Activated T-cell treated with anti-CD3 and anti-CD28 coated beads, Interleukin-2, amount 50 U/mL, for 24 hours (primary cell): ENCODE results near the gene NCKAP5L.
A peak's percentile ranks its signal among the peaks of the same experiment; 100 is the strongest.
"Not testable (repeated sequence)": the region's sequence is repeated elsewhere in the genome, so short reads cannot be mapped to it uniquely, and the experiment has no call there.

Experiments used
- DNase-seq: peaks from one replicate; pipeline ENCODE4 v3.0.0-alpha.2; 2020
- H3K27ac Mint-ChIP-seq: 2 replicates; pipeline ENCODE4 v1.8.0; 2020; ENCODE audit warnings: mild to moderate bottlenecking, mixed read lengths
- H3K27me3 Mint-ChIP-seq: 2 replicates; pipeline ENCODE4 v1.8.0; 2020; ENCODE audit warnings: mixed read lengths
- H3K36me3 Mint-ChIP-seq: 2 replicates; pipeline ENCODE4 v1.8.0; 2020; ENCODE audit warnings: low read depth, mixed read lengths
- H3K4me1 Mint-ChIP-seq: 2 replicates; pipeline ENCODE4 v1.8.0; 2020; ENCODE audit warnings: low read depth, mixed read lengths
- H3K4me3 Mint-ChIP-seq: 2 replicates; pipeline ENCODE4 v1.8.0; 2020; ENCODE audit warnings: mild to moderate bottlenecking, moderate library complexity, mixed read lengths
- H3K9me3 Mint-ChIP-seq: 2 replicates; pipeline ENCODE4 v1.8.0; 2020; ENCODE audit warnings: mixed read lengths

The NCKAP5L gene

GRCh38 chr12:49773102-49773501 is 55.1 kb downstream of the NCKAP5L start:
- H3K4me3 Mint-ChIP-seq, H3K9me3 Mint-ChIP-seq, H3K27me3 Mint-ChIP-seq, H3K36me3 Mint-ChIP-seq, DNase-seq: not testable (repeated sequence)
- H3K4me1 Mint-ChIP-seq: peaks cover 14% of the 10 kb centered on the region
- H3K27ac Mint-ChIP-seq: peak overlapping the region; percentile 44

GRCh38 chr12:49767333-49767732 is 60.9 kb downstream of the NCKAP5L start:
- H3K27ac Mint-ChIP-seq: peak overlapping the region; percentile 1
- H3K27me3 Mint-ChIP-seq: no peaks in the 10 kb centered on the region

GRCh38 chr12:49766115-49766455 is 62.1 kb downstream of the NCKAP5L start:
- Mint-ChIP-seq H3K4me3 (no peak overlapping the region), H3K4me1 (peaks cover 55% of the 10 kb centered on the region), H3K36me3 (peaks cover 50% of the 10 kb centered on the region), H3K27me3 (no peaks in the 10 kb centered on the region), H3K9me3 (no peaks in the 10 kb centered on the region), H3K27ac (no peak overlapping the region)
- DNase-seq: no peak

More at GRCh38 chr12:49767333-49767732, 60.9 kb downstream of the NCKAP5L start:
- Mint-ChIP-seq H3K4me3 (no peak overlapping the region), H3K4me1 (peaks cover 42% of the 10 kb centered on the region), H3K9me3 (no peaks in the 10 kb centered on the region), H3K36me3 (peaks cover 37% of the 10 kb centered on the region)
- DNase-seq: no peak

GRCh38 chr12:49764126-49764525 is 64.1 kb downstream of the NCKAP5L start:
- Mint-ChIP-seq H3K9me3 (no peaks in the 10 kb centered on the region), H3K4me1 (peaks cover 62% of the 10 kb centered on the region), H3K4me3 (no peak overlapping the region), H3K27ac (peak overlapping the region; percentile 91), H3K36me3 (peaks cover 69% of the 10 kb centered on the region), H3K27me3 (no peaks in the 10 kb centered on the region)
- DNase-seq: no peak

GRCh38 chr12:49763006-49763591 is 65.1 kb downstream of the NCKAP5L start:
- Mint-ChIP-seq H3K4me1 (peaks cover 62% of the 10 kb centered on the region), H3K27ac (peak overlapping the region; percentile 91), H3K4me3 (peak overlapping the region; percentile 52), H3K36me3 (peaks cover 79% of the 10 kb centered on the region), H3K9me3 (no peaks in the 10 kb centered on the region), H3K27me3 (no peaks in the 10 kb centered on the region)
- peak; percentile 84 for DNase-seq

- Mint-ChIP-seq H3K27ac (peak overlapping the region; percentile 91), H3K9me3 (no peaks in the 10 kb centered on the region), H3K4me3 (peak overlapping the region; percentile 52), H3K4me1 (peaks cover 59% of the 10 kb centered on the region), H3K36me3 (peaks cover 86% of the 10 kb centered on the region), H3K27me3 (no peaks in the 10 kb centered on the region)
- no peak for DNase-seq
Measured at GRCh38 chr12:49762468-49762847, 65.8 kb downstream of the NCKAP5L start.

GRCh38 chr12:49761677-49762467 is 66.3 kb downstream of the NCKAP5L start:
- Mint-ChIP-seq H3K4me1 (peaks cover 56% of the 10 kb centered on the region), H3K27ac (peak overlapping the region; percentile 91), H3K27me3 (no peaks in the 10 kb centered on the region), H3K36me3 (peaks cover 92% of the 10 kb centered on the region), H3K9me3 (no peaks in the 10 kb centered on the region), H3K4me3 (no peak overlapping the region)
- no peak for DNase-seq

GRCh38 chr12:49750996-49751393 is 77.2 kb downstream of the NCKAP5L start:
- peak overlapping the region; percentile 71 for H3K4me3 Mint-ChIP-seq
- peak overlapping the region; percentile 95 for H3K27ac Mint-ChIP-seq
- no peak for DNase-seq
- peaks cover 86% of the 10 kb centered on the region for H3K36me3 Mint-ChIP-seq
- H3K9me3 Mint-ChIP-seq: no peaks in the 10 kb centered on the region
- H3K27me3 Mint-ChIP-seq: no peaks in the 10 kb centered on the region
- peaks cover 91% of the 10 kb centered on the region for H3K4me1 Mint-ChIP-seq

- peaks cover 84% of the 10 kb centered on the region for H3K36me3 Mint-ChIP-seq
- peaks cover 92% of the 10 kb centered on the region for H3K4me1 Mint-ChIP-seq
- no peaks in the 10 kb centered on the region for H3K27me3 Mint-ChIP-seq
- peak overlapping the region; percentile 71 for H3K4me3 Mint-ChIP-seq
- DNase-seq: peak; percentile 50
- peak overlapping the region; percentile 95 for H3K27ac Mint-ChIP-seq
- no peaks in the 10 kb centered on the region for H3K9me3 Mint-ChIP-seq
Measured at GRCh38 chr12:49750027-49750995, 77.9 kb downstream of the NCKAP5L start.

GRCh38 chr12:49748800-49749199 is 79.4 kb downstream of the NCKAP5L start:
- peaks cover 93% of the 10 kb centered on the region for H3K4me1 Mint-ChIP-seq
- H3K27ac Mint-ChIP-seq: peak overlapping the region; percentile 95
- DNase-seq: no peak
- peaks cover 82% of the 10 kb centered on the region for H3K36me3 Mint-ChIP-seq
- peak overlapping the region; percentile 71 for H3K4me3 Mint-ChIP-seq
- no peaks in the 10 kb centered on the region for H3K9me3 Mint-ChIP-seq
- no peaks in the 10 kb centered on the region for H3K27me3 Mint-ChIP-seq

- Mint-ChIP-seq H3K9me3 (no peaks in the 10 kb centered on the region), H3K27ac (peak overlapping the region; percentile 95), H3K4me1 (peaks cover 93% of the 10 kb centered on the region), H3K4me3 (peak overlapping the region; percentile 71), H3K27me3 (no peaks in the 10 kb centered on the region), H3K36me3 (peaks cover 82% of the 10 kb centered on the region)
- no peak for DNase-seq
Measured at GRCh38 chr12:49748306-49748705, 79.9 kb downstream of the NCKAP5L start.

GRCh38 chr12:49744363-49744885 is 83.8 kb downstream of the NCKAP5L start:
- Mint-ChIP-seq H3K36me3 (peaks cover 71% of the 10 kb centered on the region), H3K4me1 (peaks cover 70% of the 10 kb centered on the region), H3K9me3 (no peaks in the 10 kb centered on the region), H3K27me3 (no peaks in the 10 kb centered on the region), H3K27ac (peak overlapping the region; percentile 87), H3K4me3 (peak overlapping the region; percentile 63)
- DNase-seq: no peak

GRCh38 chr12:49741882-49742620 is 86.2 kb downstream of the NCKAP5L start:
- peak; percentile 87 for DNase-seq
- Mint-ChIP-seq H3K9me3 (no peaks in the 10 kb centered on the region), H3K27ac (peak overlapping the region; percentile 100), H3K4me1 (peaks cover 47% of the 10 kb centered on the region), H3K27me3 (no peaks in the 10 kb centered on the region), H3K4me3 (peak overlapping the region; percentile 99), H3K36me3 (peaks cover 51% of the 10 kb centered on the region)
